K562 (cell line): Measurements from ENCODE around the gene MSRB3. TPM values are rescaled to one million over a fixed set of nuclear protein-coding genes. Genes with fewer than 3 reads are reported as not detected.

Source experiments
- KAT2B ChIP-seq: IDR thresholded peaks from one replicate; pipeline ENCODE4 v1.6.1; 2012; ENCODE audit warnings: low read depth, mild to moderate bottlenecking, control low read depth, inconsistent platforms, low read length, moderate library complexity
- MXI1 ChIP-seq: IDR thresholded peaks from 2 replicates; pipeline ENCODE4 v1.6.1; 2011; ENCODE audit warnings: low read depth, mild to moderate bottlenecking, improper control_type of control experiment, low read length
- RBM14 ChIP-seq: fragments of 200-400 bp; formaldehyde crosslinking; IDR thresholded peaks from 2 replicates; pipeline ENCODE4 v1.6.1; 2018; ENCODE audit warnings: low read depth, mild to moderate bottlenecking, low read length, moderate library complexity, borderline replicate concordance; ENCODE audit not compliant: insufficient read depth
- ZNF644 ChIP-seq: fragments of 200-800 bp; sonication (Bioruptor generic); IDR thresholded peaks from 2 replicates; pipeline ENCODE4 v1.6.1; 2016; ENCODE audit warnings: low read depth, missing genetic modification characterization, missing compliant biosample characterization
- polyA plus RNA-seq, 8 experiments: library from polyadenylated mRNA; depleted of rRNA in 4 of 8; stranded (reverse) in 5 of 8; unstranded in 3 of 8; fragments of >200 nt; fragmentation: Nextera tagmentation in 2 of 8; fragmentation: Illumina TruSeq in 1 of 8; extraction: Ambion mirVana in 2 of 8; extraction: Trizol in 1 of 8; gene quantifications; 2 replicates each; pipeline versions ENCODE4 v1.2.1 to v1.2.3, GENCODE V29; 2011 to 2014; ENCODE audit warnings: inconsistent platforms in 1 of 8, missing spikeins in 1 of 8
- total RNA-seq, 7 experiments: library from RNA; depleted of rRNA in 6 of 7; stranded (reverse); fragments of >200 nt in 6 of 7; fragmentation: Illumina TruSeq in 2 of 7; extraction: Trizol in 2 of 7; gene quantifications; 2 replicates each; pipeline versions ENCODE4 v1.2.1 to v1.2.3, GENCODE V29; 2011 to 2021; ENCODE audit warnings: low replicate concordance in 1 of 7
- TF ChIP-seq, protein P1 (sequence below), 2 experiments: fragments of 450-650 bp; IDR thresholded peaks; 2 replicates each; pipeline ENCODE4 v1.6.1; 2016; ENCODE audit warnings: mild to moderate bottlenecking in 2 of 2, borderline replicate concordance in 1 of 2, low read depth in 1 of 2, moderate library complexity in 1 of 2

MSRB3 gene
- total and polyA plus RNA-seq, 9 of the 15 experiments (the other 6 are each of a cell fraction or from before 2014, with no cell fraction given): 0.04 TPM; not detected in 8

DNA sequence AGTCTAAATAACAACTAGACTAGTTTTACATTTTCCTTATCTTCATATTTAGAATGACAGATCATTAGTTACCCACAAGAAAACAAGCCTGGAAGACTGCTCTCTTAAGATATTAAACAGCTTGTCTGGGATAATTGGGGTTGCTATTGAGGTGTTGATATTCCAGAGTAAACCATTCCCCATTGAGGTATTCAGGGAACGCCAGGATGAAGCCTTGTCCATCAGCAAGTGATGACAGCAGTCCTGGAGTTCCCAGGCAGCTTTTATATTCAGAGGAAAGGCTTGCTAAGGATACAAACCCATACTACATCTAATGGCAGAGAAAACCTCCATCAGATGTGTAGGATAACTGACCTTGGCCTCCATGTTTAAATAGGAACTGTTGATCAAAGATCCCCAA is 168.4 kb downstream of the MSRB3 start (continued):
- TF ChIP-seq, protein P1, sequence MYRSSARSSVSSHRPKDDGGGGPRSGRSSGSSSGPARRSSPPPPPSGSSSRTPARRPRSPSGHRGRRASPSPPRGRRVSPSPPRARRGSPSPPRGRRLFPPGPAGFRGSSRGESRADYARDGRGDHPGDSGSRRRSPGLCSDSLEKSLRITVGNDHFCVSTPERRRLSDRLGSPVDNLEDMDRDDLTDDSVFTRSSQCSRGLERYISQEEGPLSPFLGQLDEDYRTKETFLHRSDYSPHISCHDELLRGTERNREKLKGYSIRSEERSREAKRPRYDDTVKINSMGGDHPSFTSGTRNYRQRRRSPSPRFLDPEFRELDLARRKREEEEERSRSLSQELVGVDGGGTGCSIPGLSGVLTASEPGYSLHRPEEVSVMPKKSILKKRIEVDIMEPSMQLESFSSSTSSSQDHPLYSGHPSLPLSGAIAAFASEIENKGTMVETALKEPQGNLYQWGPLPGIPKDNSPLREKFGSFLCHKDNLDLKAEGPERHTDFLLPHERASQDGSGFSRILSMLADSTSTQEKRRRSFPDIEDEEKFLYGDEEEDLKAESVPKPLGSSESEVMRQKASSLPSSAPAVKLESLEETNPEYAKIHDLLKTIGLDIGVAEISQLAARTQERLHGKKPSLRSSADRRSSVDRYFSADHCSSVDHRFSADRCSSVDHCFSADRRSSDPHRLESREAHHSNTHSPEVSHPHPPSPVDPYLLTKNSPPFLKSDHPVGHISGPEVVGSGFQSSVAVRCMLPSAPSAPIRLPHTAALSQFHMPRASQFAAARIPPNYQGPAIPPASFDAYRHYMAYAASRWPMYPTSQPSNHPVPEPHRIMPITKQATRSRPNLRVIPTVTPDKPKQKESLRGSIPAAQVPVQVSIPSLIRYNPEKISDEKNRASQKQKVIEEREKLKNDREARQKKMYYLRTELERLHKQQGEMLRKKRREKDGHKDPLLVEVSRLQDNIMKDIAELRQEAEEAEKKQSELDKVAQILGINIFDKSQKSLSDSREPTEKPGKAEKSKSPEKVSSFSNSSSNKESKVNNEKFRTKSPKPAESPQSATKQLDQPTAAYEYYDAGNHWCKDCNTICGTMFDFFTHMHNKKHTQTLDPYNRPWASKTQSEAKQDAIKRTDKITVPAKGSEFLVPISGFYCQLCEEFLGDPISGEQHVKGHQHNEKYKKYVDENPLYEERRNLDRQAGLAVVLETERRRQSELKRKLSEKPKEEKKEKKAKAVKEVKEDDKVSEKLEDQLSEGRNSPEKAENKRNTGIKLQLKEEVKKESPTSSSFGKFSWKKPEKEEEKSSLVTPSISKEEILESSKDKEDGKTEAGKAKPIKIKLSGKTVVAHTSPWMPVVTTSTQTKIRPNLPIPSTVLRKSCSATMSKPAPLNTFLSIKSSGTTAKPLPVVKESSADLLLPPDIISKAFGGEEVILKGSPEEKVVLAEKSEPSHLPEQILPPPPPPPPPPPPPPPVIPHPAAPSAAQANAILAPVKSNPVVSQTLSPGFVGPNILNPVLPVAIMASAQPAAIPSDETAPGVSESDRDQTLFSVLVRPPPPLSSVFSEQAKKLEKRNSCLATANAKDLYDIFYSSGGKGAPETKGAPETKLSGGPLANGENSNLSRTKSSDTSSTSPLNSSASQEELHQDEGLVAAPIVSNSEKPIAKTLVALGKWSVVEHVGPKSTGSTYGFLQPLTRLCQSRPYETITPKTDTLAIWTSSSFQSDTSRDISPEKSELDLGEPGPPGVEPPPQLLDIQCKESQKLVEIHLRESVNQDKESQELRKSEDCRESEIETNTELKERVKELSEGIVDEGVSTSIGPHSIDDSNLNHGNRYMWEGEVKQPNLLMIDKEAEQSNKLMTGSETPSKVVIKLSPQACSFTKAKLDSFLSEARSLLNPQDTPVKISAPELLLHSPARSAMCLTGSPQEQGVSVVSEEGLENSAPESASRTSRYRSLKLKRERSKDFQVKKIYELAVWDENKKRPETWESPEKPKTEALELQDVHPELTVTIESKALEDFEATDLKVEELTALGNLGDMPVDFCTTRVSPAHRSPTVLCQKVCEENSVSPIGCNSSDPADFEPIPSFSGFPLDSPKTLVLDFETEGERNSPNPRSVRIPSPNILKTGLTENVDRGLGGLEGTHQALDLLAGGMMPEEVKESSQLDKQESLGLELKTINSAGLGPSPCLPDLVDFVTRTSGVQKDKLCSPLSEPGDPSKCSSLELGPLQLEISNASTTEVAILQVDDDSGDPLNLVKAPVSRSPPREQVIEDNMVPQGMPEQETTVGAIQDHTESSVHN (IDR thresholded peaks at IDR 0.05; ENCODE audit: borderline replicate concordance in 1 of 2, low read depth in 1 of 2): no peak
- TF ChIP-seq ZNF644 (tag) (no peak), RBM14 (no peak), KAT2B (no peak), MXI1 (no peak)
